ENCODE results near the gene USH1C.

- no peak for TF ChIP-seq GABPA (tag; conservative IDR thresholded peaks at IDR 0.05; ENCODE audit: low read depth)
- TF ChIP-seq PHF8 (IDR thresholded peaks at IDR 0.05; ENCODE audit: borderline replicate concordance, low read length), result no peak
Observed at GRCh38 chr11:17515443-17516176, 28.6 kb downstream of the USH1C start.
